H9 (cell line): Measurements from ENCODE around the gene C5AR1. TPM values are rescaled to one million over a fixed set of nuclear protein-coding genes. Genes with fewer than 3 reads are reported as not detected.

ENCODE experiments used
- DNase-seq: peaks from one replicate; pipeline ENCODE4 v3.0.0-alpha.2; 2017
- H2AFZ ChIP-seq: one replicate; pipeline ENCODE4 v1.6.1; 2013; ENCODE audit warnings: mild to moderate bottlenecking, low read length, control low read depth, moderate library complexity
- H2AK5ac ChIP-seq: 2 replicates; pipeline ENCODE4 v1.6.1; 2013; ENCODE audit warnings: low read length, control low read depth, mixed read lengths; ENCODE audit not compliant: insufficient read length
- H2BK120ac ChIP-seq: one replicate; pipeline ENCODE4 v1.6.1; 2013; ENCODE audit warnings: low read depth, mild to moderate bottlenecking, low read length, control low read depth, inconsistent platforms; ENCODE audit not compliant: poor library complexity, severe bottlenecking
- H2BK12ac ChIP-seq: 2 replicates; pipeline ENCODE4 v1.6.1; 2013; ENCODE audit warnings: low read length, control low read depth, mixed read lengths, low read depth; ENCODE audit not compliant: insufficient read length
- H2BK15ac ChIP-seq: 2 replicates; pipeline ENCODE4 v1.6.1; 2013; ENCODE audit warnings: low read depth, low read length, control low read depth
- H2BK20ac ChIP-seq: one replicate; pipeline ENCODE4 v1.6.1; 2013; ENCODE audit warnings: low read depth, mild to moderate bottlenecking, low read length, control low read depth, inconsistent platforms; ENCODE audit not compliant: poor library complexity, severe bottlenecking
- H2BK5ac ChIP-seq: 2 replicates; pipeline ENCODE4 v1.6.1; 2013; ENCODE audit warnings: low read length, control low read depth, mixed read lengths; ENCODE audit not compliant: insufficient read length
- H3K14ac ChIP-seq: 2 replicates; pipeline ENCODE4 v1.6.1; 2013; ENCODE audit warnings: low read length, control low read depth; ENCODE audit not compliant: insufficient read depth
- H3K18ac ChIP-seq: 2 replicates; pipeline ENCODE4 v1.6.1; 2013; ENCODE audit warnings: low read depth, mild to moderate bottlenecking, mixed read lengths, low read length, control low read depth; ENCODE audit not compliant: insufficient read length
- H3K23ac ChIP-seq: 2 replicates; pipeline ENCODE4 v1.6.1; 2013; ENCODE audit warnings: low read length, control low read depth, mixed read lengths, low read depth; ENCODE audit not compliant: insufficient read length
- H3K23me2 ChIP-seq: 2 replicates; pipeline ENCODE4 v1.6.1; 2013; ENCODE audit warnings: low read depth, mild to moderate bottlenecking, mixed read lengths, low read length, control low read depth; ENCODE audit not compliant: insufficient read length, poor library complexity, severe bottlenecking
- H3K27ac ChIP-seq: 2 replicates; pipeline ENCODE4 v1.5.1; 2013; ENCODE audit warnings: low read length, control low read depth, mixed read lengths, low read depth; ENCODE audit not compliant: insufficient read length
- H3K27me3 ChIP-seq: 2 replicates; pipeline ENCODE4 v1.6.1; 2013; ENCODE audit warnings: low read length, control low read depth, inconsistent platforms; ENCODE audit not compliant: insufficient read depth
- H3K4ac ChIP-seq: 2 replicates; pipeline ENCODE4 v1.6.1; 2013; ENCODE audit warnings: low read depth, mild to moderate bottlenecking, control low read depth, inconsistent platforms, low read length, moderate library complexity
- H3K4me1 ChIP-seq: 2 replicates; pipeline ENCODE4 v1.6.1; 2013; ENCODE audit warnings: low read length, control low read depth, inconsistent platforms; ENCODE audit not compliant: insufficient read depth
- H3K4me2 ChIP-seq: 2 replicates; pipeline ENCODE4 v1.6.1; 2013; ENCODE audit warnings: low read length, control low read depth, mixed read lengths; ENCODE audit not compliant: insufficient read length, insufficient read depth
- H3K56ac ChIP-seq: 2 replicates; pipeline ENCODE4 v1.6.1; 2013; ENCODE audit warnings: low read depth, mild to moderate bottlenecking, mixed read lengths, low read length, control low read depth; ENCODE audit not compliant: insufficient read length
- H3K79me1 ChIP-seq: 2 replicates; pipeline ENCODE4 v1.6.1; 2013; ENCODE audit warnings: low read depth, mild to moderate bottlenecking, moderate library complexity, low read length, control low read depth, inconsistent platforms; ENCODE audit not compliant: insufficient read depth, poor library complexity, severe bottlenecking
- H3K79me2 ChIP-seq: 2 replicates; pipeline ENCODE4 v1.6.1; 2013; ENCODE audit warnings: low read length, control low read depth, inconsistent platforms; ENCODE audit not compliant: insufficient read depth
- H3K9ac ChIP-seq: 2 replicates; pipeline ENCODE4 v1.6.1; 2013; ENCODE audit warnings: low read length, control low read depth, mixed read lengths; ENCODE audit not compliant: insufficient read length; ENCODE audit errors: extremely low read depth
- H3K9me3 ChIP-seq: one replicate; pipeline ENCODE4 v1.6.1; 2013; ENCODE audit warnings: low read depth, low read length, inconsistent platforms; ENCODE audit not compliant: control insufficient read depth
- H3T11ph ChIP-seq: one replicate; pipeline ENCODE4 v1.6.1; 2013; ENCODE audit warnings: mild to moderate bottlenecking, low read length, control low read depth, inconsistent platforms
- H4K20me1 ChIP-seq: one replicate; pipeline ENCODE4 v1.6.1; 2013; ENCODE audit not compliant: control insufficient read depth, insufficient read length, insufficient read depth
- H4K5ac ChIP-seq: 2 replicates; pipeline ENCODE4 v1.6.1; 2013; ENCODE audit warnings: low read depth, mild to moderate bottlenecking, mixed read lengths, low read length, control low read depth; ENCODE audit not compliant: insufficient read length
- H4K8ac ChIP-seq: replicated peaks from 2 replicates; pipeline ENCODE4 v1.6.1; 2013; ENCODE audit warnings: low read length, control low read depth, mixed read lengths, low read depth; ENCODE audit not compliant: insufficient read length
- H4K91ac ChIP-seq: 2 replicates; pipeline ENCODE4 v1.6.1; 2013; ENCODE audit warnings: low read depth, mild to moderate bottlenecking, moderate library complexity, mixed read lengths, low read length, control low read depth; ENCODE audit not compliant: insufficient read length
- H3K27ac Mint-ChIP-seq, 3 experiments: 2 replicates in 2 of 3; 3 replicates in 1 of 3; pipeline ENCODE4 v1.8.0; 2020 to 2021; ENCODE audit warnings: mixed read lengths in 3 of 3, mild to moderate bottlenecking in 1 of 3, moderate library complexity in 1 of 3
- H3K27me3 Mint-ChIP-seq: 2 replicates; pipeline ENCODE4 v1.8.0; 2021; ENCODE audit warnings: low read depth, mild to moderate bottlenecking, moderate library complexity, mixed read lengths
- H3K36me3 Mint-ChIP-seq, 3 experiments: 2 replicates in 2 of 3; 3 replicates in 1 of 3; pipeline ENCODE4 v1.8.0; 2020 to 2021; ENCODE audit warnings: low read depth in 3 of 3, mixed read lengths in 3 of 3; ENCODE audit not compliant: insufficient read depth in 1 of 3
- H3K4me1 Mint-ChIP-seq, 2 experiments: 2 replicates each; pipeline ENCODE4 v1.8.0; 2020; ENCODE audit warnings: mixed read lengths in 2 of 2
- H3K4me3 Mint-ChIP-seq, 2 experiments: 2 replicates in 1 of 2; 3 replicates in 1 of 2; pipeline ENCODE4 v1.8.0; 2020 to 2021; ENCODE audit warnings: mild to moderate bottlenecking in 2 of 2, mixed read lengths in 2 of 2, moderate library complexity in 1 of 2
- H3K9me3 Mint-ChIP-seq, 2 experiments: 2 replicates in 1 of 2; 3 replicates in 1 of 2; pipeline ENCODE4 v1.8.0; 2020; ENCODE audit warnings: mild to moderate bottlenecking in 2 of 2, mixed read lengths in 2 of 2, moderate library complexity in 1 of 2
- CTCF ChIP-seq: fragments of 200-600 bp; sonication (generic); conservative IDR thresholded peaks from 3 replicates; pipeline ENCODE4 v1.8.0; 2021; ENCODE audit warnings: antibody characterized with exemption, mild to moderate bottlenecking
- WGBS: extraction: QIAGEN DNeasy Blood & Tissue Kit; methylation state at CpG from one replicate; pipeline ENCODE4 v1.1.7; 2013; ENCODE audit warnings: missing lambda C conversion rate, low lambda C conversion rate, mixed read lengths; ENCODE audit not compliant: insufficient read length; ENCODE audit errors: extremely low coverage; 5-methylcytosine and 5-hydroxymethylcytosine counted together
- total RNA-seq: library from RNA; stranded (reverse); gene quantifications from 2 replicates; pipeline ENCODE4 v1.2.1, GENCODE V29; 2021

The C5AR1 gene
- total RNA-seq, 1 experiment from 2014 or later, result 1.8 TPM

GRCh38 chr19:47330466-47330869 lies 20.8 kb downstream of the C5AR1 start:
- no peak overlapping the region for H3K56ac ChIP-seq
- no peak overlapping the region for H4K91ac ChIP-seq
- no peaks in the 10 kb centered on the region for H3K79me2 ChIP-seq
- H2BK12ac ChIP-seq, result no peak overlapping the region
- Mint-ChIP-seq H3K4me3 (no peak overlapping the region; a peak in 1 of 5 replicates), H3K36me3 (no peaks in the 10 kb centered on the region), H3K27ac (peak overlapping the region in 1 of 3 experiments; percentile 52; a peak in 1 of 7 replicates), H3K9me3 (no peaks in the 10 kb centered on the region), H3K27me3 (peaks cover 2% of the 10 kb centered on the region; the same call in 1 of the 2 replicates), H3K4me1 (peaks cover 0 to 4% of the 10 kb centered on the region in 2 experiments; a peak in 1 of 4 replicates)
- no peak overlapping the region for H4K5ac ChIP-seq
- no peak overlapping the region for H2AK5ac ChIP-seq
- no peak overlapping the region for H4K8ac ChIP-seq
- no peak overlapping the region for H2AFZ ChIP-seq
- H3K23me2 ChIP-seq, result no peaks in the 10 kb centered on the region
- no peak overlapping the region for H2BK15ac ChIP-seq
- no peak overlapping the region for H3K18ac ChIP-seq
- H3K4ac ChIP-seq, result no peak overlapping the region
- no peak overlapping the region for H2BK20ac ChIP-seq
- H2BK5ac ChIP-seq, result no peak overlapping the region
- H3K27me3 ChIP-seq, result no peaks in the 10 kb centered on the region
- H3K79me1 ChIP-seq, result no peaks in the 10 kb centered on the region
- H3K4me2 ChIP-seq, result no peak overlapping the region
- H3K14ac ChIP-seq, result no peak overlapping the region
- whole genome bisulfite sequencing, result no CpG with 5 or more reads among the region's 9 CpGs
- no peaks in the 10 kb centered on the region for H4K20me1 ChIP-seq
- no peak for TF ChIP-seq CTCF
- no peak overlapping the region for H3T11ph ChIP-seq
- no peaks in the 10 kb centered on the region for H3K4me1 ChIP-seq
- H2BK120ac ChIP-seq, result no peak overlapping the region
- H3K27ac ChIP-seq, result no peak overlapping the region
- no peak for DNase-seq
- no peaks in the 10 kb centered on the region for H3K9me3 ChIP-seq
- H3K9ac ChIP-seq, result no peak overlapping the region
- no peak overlapping the region for H3K23ac ChIP-seq
